Sigmoid colon (tissue), 7 donors: ENCODE results near the gene TTC27. TPM values are rescaled to one million over a fixed set of nuclear protein-coding genes. Genes with fewer than 3 reads are reported as not detected.

Experiments used
- DNase-seq: peaks from one replicate; pipeline ENCODE4 v3.0.0-alpha.2; 2019
- H3K27ac ChIP-seq, 4 donors: fragments of 200-600 bp; sonication (generic); one replicate each; pipeline ENCODE4 v1.5.1; 2016 to 2019; ENCODE audit warnings: mild to moderate bottlenecking in 1 of 4
- H3K27me3 ChIP-seq, 3 donors: fragments of 200-600 bp; sonication (generic); one replicate each; pipeline ENCODE4 v1.5.1; 2019; ENCODE audit warnings: mild to moderate bottlenecking in 1 of 3
- H3K36me3 ChIP-seq, 4 donors: fragments of 200-600 bp; sonication (generic); one replicate each; pipeline ENCODE4 v1.5.1; 2016 to 2019
- H3K4me1 ChIP-seq, 4 donors: fragments of 200-600 bp; sonication (generic); one replicate each; pipeline ENCODE4 v1.5.1; 2017 to 2019
- H3K4me3 ChIP-seq, 4 donors: fragments of 200-600 bp; sonication (generic); one replicate each; pipeline ENCODE4 v1.5.1; 2017 to 2019; ENCODE audit warnings: mild to moderate bottlenecking in 2 of 4, moderate library complexity in 1 of 4
- H3K9me3 ChIP-seq, 4 donors: fragments of 200-600 bp in 3 of 4; sonication (generic) in 3 of 4; one replicate each; pipeline versions ENCODE4 v1.5.1 to v1.6.1; 2013 to 2019
- CTCF ChIP-seq, 4 experiments: fragments of 450-650 bp in 3 of 4; fragments of 200-600 bp in 1 of 4; IDR thresholded peaks; one replicate each; pipeline ENCODE4 v1.5.1; 2016 to 2019; ENCODE audit warnings: antibody characterized with exemption in 4 of 4, mild to moderate bottlenecking in 3 of 4, moderate library complexity in 2 of 4
- EP300 ChIP-seq, 4 donors: sonication (generic); formaldehyde crosslinking; IDR thresholded peaks; one replicate each; pipeline ENCODE4 v1.6.1; 2017; ENCODE audit warnings: antibody characterized with exemption in 4 of 4
- POLR2A ChIP-seq, 2 donors: fragments of 450-650 bp; IDR thresholded peaks; one replicate each; pipeline ENCODE4 v1.6.1; 2016; ENCODE audit warnings: antibody characterized with exemption in 2 of 2, mild to moderate bottlenecking in 2 of 2, moderate library complexity in 2 of 2
- POLR2AphosphoS5 ChIP-seq, 4 donors: sonication (generic); formaldehyde crosslinking; IDR thresholded peaks; one replicate each; pipeline ENCODE4 v1.6.1; 2017; ENCODE audit warnings: antibody characterized with exemption in 4 of 4
- WGBS, 2 donors: extraction: QIAGEN DNeasy Blood & Tissue Kit; methylation state at CpG; one replicate each; pipeline ENCODE4 v1.1.7; 2013; 5-methylcytosine and 5-hydroxymethylcytosine counted together
- intact Hi-C: fragments of 100-400 bp; cut with DNase I; formaldehyde crosslinking; loops from one replicate; pipeline ENCODE4 v1.15.1; 2023
- polyA plus RNA-seq, 3 donors: library from polyadenylated mRNA; stranded (reverse); fragments of 200-250 nt; gene quantifications; one replicate each; pipeline ENCODE4 v1.2.3, GENCODE V29; 2013
- total RNA-seq, 4 donors: library from RNA; depleted of rRNA; stranded (reverse); fragments of >200 nt; gene quantifications; one replicate each; pipeline ENCODE4 v1.1.0, GENCODE V29; 2016
- donor health status: healthy with polysubstance abuse.
- donor health status: Bipolar disorder and iron deficiency.
- donor health status: healthy.

TTC27 gene
- total and polyA plus RNA-seq, 7 donors: 3.0 to 22.5 (median 14.1) TPM

GRCh38 chr2:32862269-32863055 is 234.6 kb downstream of the TTC27 start:
- Histone ChIP-seq H3K27ac (no peak overlapping the region), H3K36me3 (no peaks in the 10 kb centered on the region), H3K9me3 (no peaks in the 10 kb centered on the region), H3K27me3 (no peaks in the 10 kb centered on the region), H3K4me1 (peaks cover 0 to 9% (median 0%) of the 10 kb centered on the region in 4 donors), H3K4me3 (no peak overlapping the region)
- DNase-seq: no peak
- intact Hi-C loops: no loop called here
- 76 to 85% methylated on average over 4 of the region's 4 CpGs for WGBS, 2 donors
- no peak for TF ChIP-seq CTCF (IDR thresholded peaks at IDR 0.05)
- TF ChIP-seq EP300 (IDR thresholded peaks at IDR 0.05): no peak
- no peak for TF ChIP-seq POLR2AphosphoS5 (IDR thresholded peaks at IDR 0.05)
- no peak for TF ChIP-seq POLR2A (IDR thresholded peaks at IDR 0.05)

- H3K27ac ChIP-seq: no peak overlapping the region
- WGBS, 2 donors: 87 to 89% methylated on average over 2 of the region's 2 CpGs
- peaks cover 0 to 9% (median 0%) of the 10 kb centered on the region in 4 donors for H3K4me1 ChIP-seq
- H3K9me3 ChIP-seq: no peaks in the 10 kb centered on the region
- TF ChIP-seq CTCF (IDR thresholded peaks at IDR 0.05) (no peak), EP300 (IDR thresholded peaks at IDR 0.05) (no peak), POLR2AphosphoS5 (IDR thresholded peaks at IDR 0.05) (no peak), POLR2A (IDR thresholded peaks at IDR 0.05) (no peak)
- H3K27me3 ChIP-seq: no peaks in the 10 kb centered on the region
- no peak overlapping the region for H3K4me3 ChIP-seq
- DNase-seq: no peak
- H3K36me3 ChIP-seq: no peaks in the 10 kb centered on the region
- intact Hi-C loops: no loop called here
Observed at GRCh38 chr2:32863326-32863725, 235.5 kb downstream of the TTC27 start.

- WGBS, 2 donors: 92 to 94% methylated on average over 7 of the region's 7 CpGs
- Histone ChIP-seq H3K27me3 (no peaks in the 10 kb centered on the region), H3K36me3 (no peaks in the 10 kb centered on the region), H3K9me3 (no peaks in the 10 kb centered on the region), H3K27ac (no peak overlapping the region), H3K4me3 (no peak overlapping the region), H3K4me1 (peaks cover 0 to 9% (median 0%) of the 10 kb centered on the region in 4 donors)
- intact Hi-C loops: no loop called here
- no peak for TF ChIP-seq CTCF (IDR thresholded peaks at IDR 0.05)
- TF ChIP-seq POLR2A (IDR thresholded peaks at IDR 0.05): no peak
- no peak for TF ChIP-seq POLR2AphosphoS5 (IDR thresholded peaks at IDR 0.05)
- no peak for TF ChIP-seq EP300 (IDR thresholded peaks at IDR 0.05)
- no peak for DNase-seq
Observed at GRCh38 chr2:32863803-32864202, 236.0 kb downstream of the TTC27 start.

GRCh38 chr2:32864334-32865111 is 236.7 kb downstream of the TTC27 start:
- intact Hi-C loops: no loop called here
- WGBS, 2 donors: 68 to 69% methylated on average over 7 of the region's 7 CpGs
- peaks cover 0 to 9% (median 0%) of the 10 kb centered on the region in 4 donors for H3K4me1 ChIP-seq

More at GRCh38 chr2:32864334-32865111, 236.7 kb downstream of the TTC27 start:
- Histone ChIP-seq H3K9me3 (no peaks in the 10 kb centered on the region), H3K27me3 (no peaks in the 10 kb centered on the region), H3K27ac (no peak overlapping the region), H3K36me3 (no peaks in the 10 kb centered on the region), H3K4me3 (no peak overlapping the region)
- DNase-seq: no peak
- no peak for TF ChIP-seq CTCF (IDR thresholded peaks at IDR 0.05)
- no peak for TF ChIP-seq EP300 (IDR thresholded peaks at IDR 0.05)
- no peak for TF ChIP-seq POLR2A (IDR thresholded peaks at IDR 0.05)
- peak in 1 of 4 donors; percentile 5 for TF ChIP-seq POLR2AphosphoS5 (IDR thresholded peaks at IDR 0.05)
